ENCODE measurements around the gene ASNS. TPM values are rescaled to one million over a fixed set of nuclear protein-coding genes. Genes with fewer than 3 reads are reported as not detected.
"Not testable (repeated sequence)": the region's sequence is repeated elsewhere in the genome, so short reads cannot be mapped to it uniquely, and the experiment has no call there.

Gene ASNS
- total RNA-seq, 1 donor: 12.1 TPM

- H3K27me3 ChIP-seq (ENCODE audit: insufficient read depth, low read length): no peaks in the 10 kb centered on the region
- no peak overlapping the region for H3K4me3 ChIP-seq (ENCODE audit: low read length)
- no peaks in the 10 kb centered on the region for H3K9me3 ChIP-seq (ENCODE audit: low read depth, low read length)
- H3K4me1 ChIP-seq (ENCODE audit: insufficient read depth, low read length): no peaks in the 10 kb centered on the region
These were observed 14.7 kb downstream of the ASNS start for GRCh38 chr7:97857544-97857943.

- Histone ChIP-seq H3K4me1 (ENCODE audit: insufficient read depth, low read length) (no peaks in the 10 kb centered on the region), H3K27me3 (ENCODE audit: insufficient read depth, low read length) (no peaks in the 10 kb centered on the region), H3K4me3 (ENCODE audit: low read length) (no peak overlapping the region), H3K9me3 (ENCODE audit: low read depth, low read length) (no peaks in the 10 kb centered on the region)
These were observed 20.5 kb downstream of the ASNS start for GRCh38 chr7:97851683-97852082.

GRCh38 chr7:97850262-97851031 lies 21.8 kb downstream of the ASNS start:
- H3K27me3 ChIP-seq (ENCODE audit: insufficient read depth, low read length); H3K9me3 ChIP-seq (ENCODE audit: low read depth, low read length); H3K4me1 ChIP-seq (ENCODE audit: insufficient read depth, low read length); H3K4me3 ChIP-seq (ENCODE audit: low read length): not testable (repeated sequence)

GRCh38 chr7:97847791-97848190 lies 24.4 kb downstream of the ASNS start:
- Histone ChIP-seq H3K4me1 (ENCODE audit: insufficient read depth, low read length) (no peaks in the 10 kb centered on the region), H3K4me3 (ENCODE audit: low read length) (no peak overlapping the region), H3K27me3 (ENCODE audit: insufficient read depth, low read length) (no peaks in the 10 kb centered on the region), H3K9me3 (ENCODE audit: low read depth, low read length) (no peaks in the 10 kb centered on the region)

GRCh38 chr7:97846945-97847344 lies 25.3 kb downstream of the ASNS start:
- Histone ChIP-seq H3K4me1 (ENCODE audit: insufficient read depth, low read length) (no peaks in the 10 kb centered on the region), H3K4me3 (ENCODE audit: low read length) (no peak overlapping the region), H3K9me3 (ENCODE audit: low read depth, low read length) (no peaks in the 10 kb centered on the region), H3K27me3 (ENCODE audit: insufficient read depth, low read length) (no peaks in the 10 kb centered on the region)

GRCh38 chr7:97845622-97846203 lies 26.5 kb downstream of the ASNS start:
- Histone ChIP-seq H3K4me1 (ENCODE audit: insufficient read depth, low read length) (no peaks in the 10 kb centered on the region), H3K4me3 (ENCODE audit: low read length) (no peak overlapping the region), H3K27me3 (ENCODE audit: insufficient read depth, low read length) (no peaks in the 10 kb centered on the region), H3K9me3 (ENCODE audit: low read depth, low read length) (no peaks in the 10 kb centered on the region)

- Histone ChIP-seq H3K9me3 (ENCODE audit: low read depth, low read length) (no peaks in the 10 kb centered on the region), H3K27me3 (ENCODE audit: insufficient read depth, low read length) (no peaks in the 10 kb centered on the region), H3K4me3 (ENCODE audit: low read length) (no peak overlapping the region), H3K4me1 (ENCODE audit: insufficient read depth, low read length) (no peaks in the 10 kb centered on the region)
These were observed 28.2 kb downstream of the ASNS start for GRCh38 chr7:97844036-97844435.

- no peak overlapping the region for H3K4me3 ChIP-seq (ENCODE audit: low read length)
- no peaks in the 10 kb centered on the region for H3K9me3 ChIP-seq (ENCODE audit: low read depth, low read length)
- H3K27me3 ChIP-seq (ENCODE audit: insufficient read depth, low read length): no peaks in the 10 kb centered on the region
- H3K4me1 ChIP-seq (ENCODE audit: insufficient read depth, low read length): no peaks in the 10 kb centered on the region
These were observed 29.3 kb downstream of the ASNS start for GRCh38 chr7:97842772-97843345.

- Histone ChIP-seq H3K27me3 (ENCODE audit: insufficient read depth, low read length) (no peaks in the 10 kb centered on the region), H3K4me3 (ENCODE audit: low read length) (no peak overlapping the region), H3K4me1 (ENCODE audit: insufficient read depth, low read length) (no peaks in the 10 kb centered on the region), H3K9me3 (ENCODE audit: low read depth, low read length) (no peaks in the 10 kb centered on the region)
These were observed 30.2 kb downstream of the ASNS start for GRCh38 chr7:97842006-97842405.

- Histone ChIP-seq H3K27me3 (ENCODE audit: insufficient read depth, low read length) (peaks cover 6% of the 10 kb centered on the region), H3K4me1 (ENCODE audit: insufficient read depth, low read length) (no peaks in the 10 kb centered on the region), H3K4me3 (ENCODE audit: low read length) (no peak overlapping the region), H3K9me3 (ENCODE audit: low read depth, low read length) (no peaks in the 10 kb centered on the region)
These were observed 36.7 kb downstream of the ASNS start for GRCh38 chr7:97835296-97836138.

- no peaks in the 10 kb centered on the region for H3K9me3 ChIP-seq (ENCODE audit: low read depth, low read length)
- H3K27me3 ChIP-seq (ENCODE audit: insufficient read depth, low read length): peaks cover 4% of the 10 kb centered on the region
- no peak overlapping the region for H3K4me3 ChIP-seq (ENCODE audit: low read length)
- no peaks in the 10 kb centered on the region for H3K4me1 ChIP-seq (ENCODE audit: insufficient read depth, low read length)
These were observed 53.0 kb downstream of the ASNS start for GRCh38 chr7:97819161-97819560.

GRCh38 chr7:97818066-97818663 lies 54.0 kb downstream of the ASNS start:
- H3K4me3 ChIP-seq (ENCODE audit: low read length): no peak overlapping the region
- no peaks in the 10 kb centered on the region for H3K9me3 ChIP-seq (ENCODE audit: low read depth, low read length)
- no peaks in the 10 kb centered on the region for H3K4me1 ChIP-seq (ENCODE audit: insufficient read depth, low read length)
- no peaks in the 10 kb centered on the region for H3K27me3 ChIP-seq (ENCODE audit: insufficient read depth, low read length)
